AG04449 (cell line): ENCODE data around the gene CISD3.

ENCODE experiments used
- CTCF ChIA-PET: fragments of 350-600 bp; formaldehyde crosslinking; extraction: SDS; loops from one replicate; lab custom pipeline; 2021; ENCODE audit warnings: antibody characterized with exemption; lab: Yijun Ruan, JAX
- POLR2A ChIA-PET: fragments of 400-600, 350-600 bp; formaldehyde crosslinking; extraction: SDS; loops from one replicate; lab custom pipeline; 2020; ENCODE audit warnings: antibody characterized with exemption, inconsistent platforms; lab: Yijun Ruan, JAX
- DNase-seq: peaks from one replicate; pipeline ENCODE4 v3.0.0-alpha.2; 2010; ENCODE audit warnings: low read depth, low spot score
- H3K4me3 ChIP-seq: 2 replicates; pipeline ENCODE4 v1.5.1; 2011; ENCODE audit warnings: low read depth, mild to moderate bottlenecking, control low read depth, low read length
- CTCF ChIP-seq: IDR thresholded peaks from one replicate; pipeline ENCODE4 v1.5.1; 2011; ENCODE audit warnings: mild to moderate bottlenecking, moderate library complexity, low read length, control low read depth, inconsistent platforms; ENCODE audit not compliant: insufficient read depth; ENCODE audit errors: missing control alignments

Gene CISD3

DNA sequence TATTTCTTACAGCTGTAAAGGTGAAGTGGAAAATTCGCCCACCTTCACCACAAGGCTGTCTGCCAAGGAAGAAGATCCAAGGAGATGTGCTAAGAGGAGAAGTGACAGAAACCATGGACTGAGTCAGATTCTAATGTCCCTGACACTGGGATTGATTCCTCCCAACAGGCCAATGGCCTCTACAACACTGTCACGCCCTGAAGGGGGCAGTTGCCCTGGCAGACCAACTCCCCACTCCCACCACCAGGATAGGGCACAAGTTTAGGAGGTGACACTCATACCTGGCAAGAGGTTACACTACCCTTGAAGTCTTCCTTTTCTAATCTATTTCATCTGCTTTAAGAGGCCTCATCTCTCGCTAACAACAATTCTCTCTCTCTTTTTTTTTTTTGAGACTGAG is 53.1 kb downstream of the CISD3 start:
- DNase-seq: no peak
- TF ChIP-seq CTCF: no peak
- CTCF ChIA-PET: no interaction called here
- H3K4me3 ChIP-seq: no peak overlapping the region
- POLR2A ChIA-PET: no interaction called here
